ENCODE results near the gene AQP1. TPM values are rescaled to one million over a fixed set of nuclear protein-coding genes. Genes with fewer than 3 reads are reported as not detected.

AQP1 gene
- total and polyA plus RNA-seq, 4 donors: 8.9 to 76.3 (median 23.5) TPM

DNA sequence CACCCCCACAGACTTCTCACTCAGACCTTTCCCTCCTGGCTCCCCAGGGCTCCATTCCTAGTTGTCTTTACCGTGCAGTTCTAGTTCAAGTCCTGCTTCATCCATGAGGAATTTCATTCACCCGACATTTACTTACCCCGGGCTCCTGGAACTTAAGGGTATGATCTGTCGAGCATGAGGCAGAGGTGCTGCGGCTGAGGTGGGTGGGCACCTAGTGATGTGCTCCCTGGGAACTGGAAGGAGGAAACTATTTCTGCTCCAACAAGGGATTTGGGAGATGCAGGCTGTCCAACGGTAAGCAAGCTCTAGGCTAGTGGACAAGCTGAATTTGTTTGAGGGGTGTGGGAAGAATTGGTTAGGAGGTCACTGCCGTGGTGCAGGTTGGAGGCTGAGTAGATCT, 30.2 kb upstream of the AQP1 start:
- WGBS: 94% methylated on average over 7 of the region's 7 CpGs
- TF ChIP-seq, protein P1, sequence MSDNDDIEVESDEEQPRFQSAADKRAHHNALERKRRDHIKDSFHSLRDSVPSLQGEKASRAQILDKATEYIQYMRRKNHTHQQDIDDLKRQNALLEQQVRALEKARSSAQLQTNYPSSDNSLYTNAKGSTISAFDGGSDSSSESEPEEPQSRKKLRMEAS (IDR thresholded peaks at IDR 0.05): no peak
- no peak for TF ChIP-seq FOXA2 (IDR thresholded peaks at IDR 0.05)
- no peak for TF ChIP-seq TAF1 (conservative IDR thresholded peaks at IDR 0.05)
- TF ChIP-seq RXRA (IDR thresholded peaks at IDR 0.05): no peak
- TF ChIP-seq, protein P2, sequence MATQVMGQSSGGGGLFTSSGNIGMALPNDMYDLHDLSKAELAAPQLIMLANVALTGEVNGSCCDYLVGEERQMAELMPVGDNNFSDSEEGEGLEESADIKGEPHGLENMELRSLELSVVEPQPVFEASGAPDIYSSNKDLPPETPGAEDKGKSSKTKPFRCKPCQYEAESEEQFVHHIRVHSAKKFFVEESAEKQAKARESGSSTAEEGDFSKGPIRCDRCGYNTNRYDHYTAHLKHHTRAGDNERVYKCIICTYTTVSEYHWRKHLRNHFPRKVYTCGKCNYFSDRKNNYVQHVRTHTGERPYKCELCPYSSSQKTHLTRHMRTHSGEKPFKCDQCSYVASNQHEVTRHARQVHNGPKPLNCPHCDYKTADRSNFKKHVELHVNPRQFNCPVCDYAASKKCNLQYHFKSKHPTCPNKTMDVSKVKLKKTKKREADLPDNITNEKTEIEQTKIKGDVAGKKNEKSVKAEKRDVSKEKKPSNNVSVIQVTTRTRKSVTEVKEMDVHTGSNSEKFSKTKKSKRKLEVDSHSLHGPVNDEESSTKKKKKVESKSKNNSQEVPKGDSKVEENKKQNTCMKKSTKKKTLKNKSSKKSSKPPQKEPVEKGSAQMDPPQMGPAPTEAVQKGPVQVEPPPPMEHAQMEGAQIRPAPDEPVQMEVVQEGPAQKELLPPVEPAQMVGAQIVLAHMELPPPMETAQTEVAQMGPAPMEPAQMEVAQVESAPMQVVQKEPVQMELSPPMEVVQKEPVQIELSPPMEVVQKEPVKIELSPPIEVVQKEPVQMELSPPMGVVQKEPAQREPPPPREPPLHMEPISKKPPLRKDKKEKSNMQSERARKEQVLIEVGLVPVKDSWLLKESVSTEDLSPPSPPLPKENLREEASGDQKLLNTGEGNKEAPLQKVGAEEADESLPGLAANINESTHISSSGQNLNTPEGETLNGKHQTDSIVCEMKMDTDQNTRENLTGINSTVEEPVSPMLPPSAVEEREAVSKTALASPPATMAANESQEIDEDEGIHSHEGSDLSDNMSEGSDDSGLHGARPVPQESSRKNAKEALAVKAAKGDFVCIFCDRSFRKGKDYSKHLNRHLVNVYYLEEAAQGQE (IDR thresholded peaks at IDR 0.05): no peak
- TF ChIP-seq HNF4A (conservative IDR thresholded peaks at IDR 0.05): no peak
- no peak for TF ChIP-seq HNF4G (IDR thresholded peaks at IDR 0.05)
- TF ChIP-seq FOXA1 (IDR thresholded peaks at IDR 0.05): no peak
- TF ChIP-seq, protein P3, sequence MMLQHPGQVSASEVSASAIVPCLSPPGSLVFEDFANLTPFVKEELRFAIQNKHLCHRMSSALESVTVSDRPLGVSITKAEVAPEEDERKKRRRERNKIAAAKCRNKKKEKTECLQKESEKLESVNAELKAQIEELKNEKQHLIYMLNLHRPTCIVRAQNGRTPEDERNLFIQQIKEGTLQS (IDR thresholded peaks at IDR 0.05): no peak
- TF ChIP-seq RAD21 (IDR thresholded peaks at IDR 0.05): no peak
- no peak for TF ChIP-seq NR2F2 (IDR thresholded peaks at IDR 0.05)
- TF ChIP-seq SP1 (IDR thresholded peaks at IDR 0.05): no peak
- no peak for TF ChIP-seq YY1 (IDR thresholded peaks at IDR 0.05)
- TF ChIP-seq, protein P4, sequence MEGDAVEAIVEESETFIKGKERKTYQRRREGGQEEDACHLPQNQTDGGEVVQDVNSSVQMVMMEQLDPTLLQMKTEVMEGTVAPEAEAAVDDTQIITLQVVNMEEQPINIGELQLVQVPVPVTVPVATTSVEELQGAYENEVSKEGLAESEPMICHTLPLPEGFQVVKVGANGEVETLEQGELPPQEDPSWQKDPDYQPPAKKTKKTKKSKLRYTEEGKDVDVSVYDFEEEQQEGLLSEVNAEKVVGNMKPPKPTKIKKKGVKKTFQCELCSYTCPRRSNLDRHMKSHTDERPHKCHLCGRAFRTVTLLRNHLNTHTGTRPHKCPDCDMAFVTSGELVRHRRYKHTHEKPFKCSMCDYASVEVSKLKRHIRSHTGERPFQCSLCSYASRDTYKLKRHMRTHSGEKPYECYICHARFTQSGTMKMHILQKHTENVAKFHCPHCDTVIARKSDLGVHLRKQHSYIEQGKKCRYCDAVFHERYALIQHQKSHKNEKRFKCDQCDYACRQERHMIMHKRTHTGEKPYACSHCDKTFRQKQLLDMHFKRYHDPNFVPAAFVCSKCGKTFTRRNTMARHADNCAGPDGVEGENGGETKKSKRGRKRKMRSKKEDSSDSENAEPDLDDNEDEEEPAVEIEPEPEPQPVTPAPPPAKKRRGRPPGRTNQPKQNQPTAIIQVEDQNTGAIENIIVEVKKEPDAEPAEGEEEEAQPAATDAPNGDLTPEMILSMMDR (IDR thresholded peaks at IDR 0.05; ENCODE audit: low read depth, low read length, missing input control): no peak
- no peak for TF ChIP-seq EGR1 (IDR thresholded peaks at IDR 0.05; ENCODE audit: low read depth in 2 of 2)
- TF ChIP-seq, protein P5, sequence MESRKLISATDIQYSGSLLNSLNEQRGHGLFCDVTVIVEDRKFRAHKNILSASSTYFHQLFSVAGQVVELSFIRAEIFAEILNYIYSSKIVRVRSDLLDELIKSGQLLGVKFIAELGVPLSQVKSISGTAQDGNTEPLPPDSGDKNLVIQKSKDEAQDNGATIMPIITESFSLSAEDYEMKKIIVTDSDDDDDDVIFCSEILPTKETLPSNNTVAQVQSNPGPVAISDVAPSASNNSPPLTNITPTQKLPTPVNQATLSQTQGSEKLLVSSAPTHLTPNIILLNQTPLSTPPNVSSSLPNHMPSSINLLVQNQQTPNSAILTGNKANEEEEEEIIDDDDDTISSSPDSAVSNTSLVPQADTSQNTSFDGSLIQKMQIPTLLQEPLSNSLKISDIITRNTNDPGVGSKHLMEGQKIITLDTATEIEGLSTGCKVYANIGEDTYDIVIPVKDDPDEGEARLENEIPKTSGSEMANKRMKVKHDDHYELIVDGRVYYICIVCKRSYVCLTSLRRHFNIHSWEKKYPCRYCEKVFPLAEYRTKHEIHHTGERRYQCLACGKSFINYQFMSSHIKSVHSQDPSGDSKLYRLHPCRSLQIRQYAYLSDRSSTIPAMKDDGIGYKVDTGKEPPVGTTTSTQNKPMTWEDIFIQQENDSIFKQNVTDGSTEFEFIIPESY (IDR thresholded peaks at IDR 0.05): no peak
- no peak for TF ChIP-seq GABPA (IDR thresholded peaks at IDR 0.05 in 1 of 2, conservative IDR thresholded peaks at IDR 0.05 in 1 of 2)
- TF ChIP-seq JUND (IDR thresholded peaks at IDR 0.05): no peak
- DNase-seq (ENCODE audit: low spot score): no peak
- no peak overlapping the region for H3K9ac ChIP-seq (ENCODE audit: low read depth in 1 of 2, low read length in 2 of 2)
- peaks cover 0 to 8% (median 1%) of the 10 kb centered on the region in 4 donors for H3K4me1 ChIP-seq (ENCODE audit: control insufficient read depth in 4 of 4, insufficient read depth in 4 of 4, low read length in 3 of 4)
- H3K27ac ChIP-seq (ENCODE audit: low read depth in 1 of 2, low read length in 2 of 2): no peak overlapping the region
- no peaks in the 10 kb centered on the region for H3K36me3 ChIP-seq (ENCODE audit: control insufficient read depth in 4 of 4, insufficient read depth in 3 of 4, low read depth in 1 of 4, low read length in 3 of 4)
- H3K4me3 ChIP-seq (ENCODE audit: low read depth in 1 of 3, low read length in 3 of 3): no peak overlapping the region
- H3K9me3 ChIP-seq (ENCODE audit: control insufficient read depth in 4 of 4, low read length in 3 of 4): no peaks in the 10 kb centered on the region
- H3K27me3 ChIP-seq (ENCODE audit: control insufficient read depth in 4 of 4, insufficient read depth in 4 of 4, low read length in 3 of 4): no peaks in the 10 kb centered on the region
